GM12891 (cell line): ENCODE measurements around the gene ST8SIA2.

Experiments
- POLR2A ChIP-seq: IDR thresholded peaks from 2 replicates; pipeline ENCODE4 v1.6.1; 2011; ENCODE audit warnings: low read depth, low read length, control low read depth
- POLR2AphosphoS5 ChIP-seq: IDR thresholded peaks from 2 replicates; pipeline ENCODE4 v1.6.1; 2011; ENCODE audit warnings: low read depth, low read length, control low read depth
- POU2F2 ChIP-seq: IDR thresholded peaks from 2 replicates; pipeline ENCODE4 v1.6.1; 2011; ENCODE audit warnings: low read depth, mild to moderate bottlenecking, control low read depth, low read length, moderate library complexity

DNA sequence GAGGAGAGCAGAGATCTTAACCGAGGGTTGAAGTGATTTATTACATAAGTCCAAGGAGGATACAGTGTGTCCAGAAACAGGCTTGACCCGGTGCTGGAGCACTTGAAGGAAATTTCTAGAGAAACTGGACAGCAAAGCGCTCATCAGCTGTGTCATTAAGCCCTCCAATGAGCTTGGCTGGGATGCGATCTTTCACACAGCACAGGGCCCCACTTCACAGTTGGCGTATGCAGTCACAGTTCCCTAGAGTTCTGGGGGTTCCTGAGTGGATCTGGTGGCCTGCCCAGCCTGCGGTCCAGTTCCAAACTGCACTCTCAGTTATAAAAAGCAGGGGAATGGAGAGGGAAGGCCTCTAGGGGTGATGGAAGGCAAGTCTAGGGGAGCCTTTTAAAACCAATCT is 13.6 kb downstream of the ST8SIA2 start:
- TF ChIP-seq POLR2AphosphoS5 (no peak), POLR2A (no peak), POU2F2 (no peak)
